Lower leg skin (tissue), 3 donors: ENCODE results near the gene ADAM10.

Experiments
- CTCF ChIP-seq, 3 donors: fragments of 450-650 bp; IDR thresholded peaks; one replicate each; pipeline ENCODE4 v1.5.1; 2016; ENCODE audit warnings: antibody characterized with exemption in 3 of 3, mild to moderate bottlenecking in 3 of 3, moderate library complexity in 2 of 3
- POLR2A ChIP-seq, 2 donors: fragments of 450-650 bp; IDR thresholded peaks; one replicate each; pipeline ENCODE4 v1.6.1; 2016 to 2017; ENCODE audit warnings: antibody characterized with exemption in 2 of 2, mild to moderate bottlenecking in 1 of 2, moderate library complexity in 1 of 2

GRCh38 chr15:58639002-58639756 lies 110.3 kb downstream of the ADAM10 start:
- TF ChIP-seq POLR2A (IDR thresholded peaks at IDR 0.05) (no peak), CTCF (IDR thresholded peaks at IDR 0.05) (no peak)
